Heart left ventricle (tissue), 16 donors: ENCODE data around the gene CHAMP1. TPM values are rescaled to one million over a fixed set of nuclear protein-coding genes. Genes with fewer than 3 reads are reported as not detected.
"Not testable (repeated sequence)": the region's sequence is repeated elsewhere in the genome, so short reads cannot be mapped to it uniquely, and the experiment has no call there.

Experiments
- ATAC-seq, 4 donors: fragments of 200-7000 bp; cut with Tn5 transposase; one replicate each; pipeline ENCODE4 v1.9.1; 2020 to 2022; ENCODE audit warnings: moderate library complexity in 4 of 4, mild to moderate bottlenecking in 3 of 4, moderate number of reproducible peaks in 1 of 4
- DNase-seq, 5 donors: peaks; one replicate each; pipeline ENCODE4 v3.0.0-alpha.2; 2020
- H3K27ac ChIP-seq, 12 donors: fragments of 200-600 bp; sonication (generic) in 4 of 12; one replicate each; pipeline versions ENCODE4 v1.5.0 to v1.8.0; 2016 to 2022; ENCODE audit warnings: mild to moderate bottlenecking in 2 of 12
- H3K27me3 ChIP-seq, 9 donors: fragments of 200-600 bp; sonication (generic) in 2 of 9; one replicate each; pipeline versions ENCODE4 v1.5.1 to v1.8.0; 2016 to 2022; ENCODE audit warnings: mild to moderate bottlenecking in 3 of 9
- H3K36me3 ChIP-seq, 9 donors: fragments of 200-600 bp; sonication (generic) in 2 of 9; one replicate each; pipeline versions ENCODE4 v1.5.0 to v1.8.0; 2018 to 2022; ENCODE audit warnings: mild to moderate bottlenecking in 2 of 9
- H3K4me1 ChIP-seq, 12 donors: fragments of 200-600 bp; sonication (generic) in 4 of 12; one replicate each; pipeline versions ENCODE4 v1.5.0 to v1.8.0; 2016 to 2022; ENCODE audit warnings: mild to moderate bottlenecking in 3 of 12
- H3K4me3 ChIP-seq, 12 donors: fragments of 200-600 bp; sonication (generic) in 4 of 12; one replicate each; pipeline versions ENCODE4 v1.5.0 to v1.8.0; 2017 to 2022; ENCODE audit warnings: mild to moderate bottlenecking in 9 of 12, moderate library complexity in 4 of 12
- H3K9me3 ChIP-seq, 12 donors: fragments of 200-600 bp; sonication (generic) in 4 of 12; one replicate each; pipeline versions ENCODE4 v1.5.0 to v1.8.0; 2016 to 2022; ENCODE audit warnings: mild to moderate bottlenecking in 1 of 12
- POLR2A ChIP-seq, 2 donors: fragments of 450-650 bp; IDR thresholded peaks; one replicate each; pipeline ENCODE4 v1.6.1; 2017; ENCODE audit warnings: antibody characterized with exemption in 2 of 2, mild to moderate bottlenecking in 2 of 2, moderate library complexity in 2 of 2
- WGBS, 4 donors: extraction: QIAGEN DNeasy Blood & Tissue Kit in 2 of 4; methylation state at CpG; one replicate each; pipeline versions ENCODE4 v1.1.5 to v1.1.7; 2013 to 2018; 5-methylcytosine and 5-hydroxymethylcytosine counted together
- intact Hi-C, 10 donors: fragments of 100-400 bp; cut with DNase I; formaldehyde crosslinking; loops; one replicate each; pipeline versions ENCODE4 v1.11.1 to v1.14.2; 2022
- polyA plus RNA-seq, 2 donors: library from polyadenylated mRNA; stranded (reverse); fragments of 200-250 nt; gene quantifications; one replicate each; pipeline ENCODE4 v1.2.3, GENCODE V29; 2013
- total RNA-seq, 9 donors: library from RNA; depleted of rRNA in 2 of 9; stranded (reverse); fragments of >200 nt in 2 of 9; fragmentation: NEBNext Ultra II Directional in 3 of 9; extraction: Animal tissue kit (Norgen Biotek cat#: 25700) in 3 of 9; gene quantifications; one replicate each; pipeline versions ENCODE4 v1.1.0 to v1.2.4, GENCODE V29; 2016 to 2023
- TF ChIP-seq, protein P1 (sequence below), 12 donors: fragments of 200-600 bp; sonication (generic) in 4 of 12; IDR thresholded peaks; one replicate each; pipeline versions ENCODE4 v1.5.0 to v1.8.0; 2018 to 2022; ENCODE audit warnings: antibody characterized with exemption in 12 of 12, mild to moderate bottlenecking in 5 of 12
- donor health status: ischemic (EF 13 %, LVEDD 7.1; RV severe dilation, severe dysfunction).
- donor health status: healthy with polysubstance abuse.
- donor health status: DM: no; HTN: yes; CAD: no.
- donor health status: DM: no; HTN: no; CAD: no.
- donor health status: ischemic (EF 25% LVEDD 6.9; RV normal size, moderate dysfunction).
- donor health status: ischemic (EF 25% LVEDD 5.7; RV mildly dilated, moderate dysfunction).
- donor health status: healthy.
- donor health status: DM: yes; HTN: yes; CAD: no.
- donor health status: ischemic (EF 35%, LVEDD 5.7; RV mildly dilated, moderate dysfunction).
- donor health status: nonischemic (EF 11% LVEDD 7.7; RV severe dilation, severe dysfunction).
- donor health status: DM: yes; HTN: yes; CAD: no.
- donor health status: PGD.
- donor health status: ischemic (EF 29% LVEDD 5.4; RV normal size, mild dysfunction).
- donor health status: nonischemic (EF 23%, LVEDD 6.1; RV moderate dilation, normal function).

CHAMP1 gene
- total and polyA plus RNA-seq, 11 donors: 3.2 to 17.5 (median 9.1) TPM

DNA sequence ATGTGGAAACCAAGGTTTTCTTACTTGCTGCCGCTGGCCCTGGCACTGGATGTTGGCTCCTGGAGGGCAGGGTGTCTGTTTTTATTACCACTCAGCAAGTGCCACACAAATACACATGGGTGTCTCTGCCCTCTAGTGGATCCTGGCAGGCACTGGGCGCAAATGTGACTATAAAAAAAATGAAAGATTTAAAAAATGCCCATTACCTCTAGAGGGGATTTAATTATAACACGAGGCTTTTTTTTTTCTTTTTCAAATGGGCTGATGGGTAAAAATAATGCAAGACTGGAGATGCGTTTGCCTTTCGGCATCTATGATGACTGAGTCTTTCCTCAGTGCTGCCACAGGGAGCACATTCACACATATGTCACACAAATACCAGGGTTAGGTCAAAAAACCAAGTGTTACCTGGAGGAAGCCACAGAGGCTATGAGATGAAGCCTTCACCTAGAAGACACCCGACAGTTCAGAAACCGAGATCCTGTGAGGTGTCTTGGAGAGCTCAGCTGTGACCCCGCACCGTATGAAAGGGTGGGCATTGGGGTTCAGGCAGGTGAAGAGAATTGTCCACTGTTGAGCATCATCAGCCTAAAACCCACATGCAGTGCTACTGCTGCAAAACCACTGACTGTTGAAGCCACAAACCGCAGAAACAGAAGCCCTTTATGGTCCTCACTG lies 25.7 kb downstream of the CHAMP1 start:
- H3K4me3 ChIP-seq: no peak overlapping the region
- H3K9me3 ChIP-seq: peaks cover 0 to 4% (median 0%) of the 10 kb centered on the region in 12 donors
- H3K4me1 ChIP-seq: no peaks in the 10 kb centered on the region
- DNase-seq: peak in 1 of 5 donors; percentile 42
- intact Hi-C loops: no loop called here
- 57 to 64% (median 61%) methylated on average over 10 of the region's 10 CpGs for WGBS, 4 donors
- no peak overlapping the region for H3K27ac ChIP-seq
- H3K36me3 ChIP-seq: no peaks in the 10 kb centered on the region
- H3K27me3 ChIP-seq: no peaks in the 10 kb centered on the region
- no peak for ATAC-seq
- TF ChIP-seq POLR2A (IDR thresholded peaks at IDR 0.05): no peak
- TF ChIP-seq, protein P1, sequence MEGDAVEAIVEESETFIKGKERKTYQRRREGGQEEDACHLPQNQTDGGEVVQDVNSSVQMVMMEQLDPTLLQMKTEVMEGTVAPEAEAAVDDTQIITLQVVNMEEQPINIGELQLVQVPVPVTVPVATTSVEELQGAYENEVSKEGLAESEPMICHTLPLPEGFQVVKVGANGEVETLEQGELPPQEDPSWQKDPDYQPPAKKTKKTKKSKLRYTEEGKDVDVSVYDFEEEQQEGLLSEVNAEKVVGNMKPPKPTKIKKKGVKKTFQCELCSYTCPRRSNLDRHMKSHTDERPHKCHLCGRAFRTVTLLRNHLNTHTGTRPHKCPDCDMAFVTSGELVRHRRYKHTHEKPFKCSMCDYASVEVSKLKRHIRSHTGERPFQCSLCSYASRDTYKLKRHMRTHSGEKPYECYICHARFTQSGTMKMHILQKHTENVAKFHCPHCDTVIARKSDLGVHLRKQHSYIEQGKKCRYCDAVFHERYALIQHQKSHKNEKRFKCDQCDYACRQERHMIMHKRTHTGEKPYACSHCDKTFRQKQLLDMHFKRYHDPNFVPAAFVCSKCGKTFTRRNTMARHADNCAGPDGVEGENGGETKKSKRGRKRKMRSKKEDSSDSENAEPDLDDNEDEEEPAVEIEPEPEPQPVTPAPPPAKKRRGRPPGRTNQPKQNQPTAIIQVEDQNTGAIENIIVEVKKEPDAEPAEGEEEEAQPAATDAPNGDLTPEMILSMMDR (IDR thresholded peaks at IDR 0.05): peak; percentile 31 to 68 (median 52)

GRCh38 chr13:114341003-114341777 lies 26.9 kb downstream of the CHAMP1 start:
- ATAC-seq: no peak
- intact Hi-C loops: no loop called here
- H3K36me3 ChIP-seq: no peaks in the 10 kb centered on the region

GRCh38 chr13:114347256-114347655 lies 33.0 kb downstream of the CHAMP1 start:
- 59 to 71% (median 63%) methylated on average over 3 of the region's 3 CpGs for WGBS, 4 donors

More at GRCh38 chr13:114341003-114341777, 26.9 kb downstream of the CHAMP1 start:
- no peak for DNase-seq
- Histone ChIP-seq H3K9me3 (peaks cover 0 to 4% (median 0%) of the 10 kb centered on the region in 12 donors), H3K27ac (no peak overlapping the region), H3K4me3 (no peak overlapping the region), H3K4me1 (no peaks in the 10 kb centered on the region), H3K27me3 (no peaks in the 10 kb centered on the region)
- TF ChIP-seq POLR2A (IDR thresholded peaks at IDR 0.05): no peak
- TF ChIP-seq, protein P1 (IDR thresholded peaks at IDR 0.05): no peak
- 64 to 73% (median 72%) methylated on average over 14 of the region's 14 CpGs for WGBS, 4 donors

GRCh38 chr13:114352763-114353162 lies 38.5 kb downstream of the CHAMP1 start:
- DNase-seq, ATAC-seq: not testable (repeated sequence)
- TF ChIP-seq, protein P1 (IDR thresholded peaks at IDR 0.05): peak in 8 of 12 donors; percentile 9 to 44 (median 30)

More at GRCh38 chr13:114347256-114347655, 33.0 kb downstream of the CHAMP1 start:
- H3K4me1 ChIP-seq, ATAC-seq, H3K9me3 ChIP-seq, intact Hi-C loops, H3K36me3 ChIP-seq, H3K4me3 ChIP-seq, H3K27ac ChIP-seq, DNase-seq: not testable (repeated sequence)
- peaks cover 0 to 10% (median 0%) of the 10 kb centered on the region in 9 donors for H3K27me3 ChIP-seq

GRCh38 chr13:114353382-114353781 lies 39.1 kb downstream of the CHAMP1 start:
- WGBS, 4 donors: 78 to 84% (median 81%) methylated on average over 33 to 38 of the region's 38 CpGs
- intact Hi-C loops, H3K4me1 ChIP-seq, ATAC-seq, H3K27ac ChIP-seq, H3K9me3 ChIP-seq, H3K36me3 ChIP-seq, DNase-seq, H3K4me3 ChIP-seq: not testable (repeated sequence)
- H3K27me3 ChIP-seq: peaks cover 0 to 10% (median 0%) of the 10 kb centered on the region in 9 donors

More at GRCh38 chr13:114352763-114353162, 38.5 kb downstream of the CHAMP1 start:
- H3K4me1 ChIP-seq, H3K9me3 ChIP-seq, H3K4me3 ChIP-seq, intact Hi-C loops, H3K36me3 ChIP-seq, H3K27ac ChIP-seq: not testable (repeated sequence)
- H3K27me3 ChIP-seq: peaks cover 0 to 10% (median 0%) of the 10 kb centered on the region in 9 donors
- WGBS, 4 donors: 47 to 74% (median 71%) methylated on average over 3 to 34 of the region's 34 CpGs
